ENCODE results near the gene RPL3.

Gene RPL3

DNA sequence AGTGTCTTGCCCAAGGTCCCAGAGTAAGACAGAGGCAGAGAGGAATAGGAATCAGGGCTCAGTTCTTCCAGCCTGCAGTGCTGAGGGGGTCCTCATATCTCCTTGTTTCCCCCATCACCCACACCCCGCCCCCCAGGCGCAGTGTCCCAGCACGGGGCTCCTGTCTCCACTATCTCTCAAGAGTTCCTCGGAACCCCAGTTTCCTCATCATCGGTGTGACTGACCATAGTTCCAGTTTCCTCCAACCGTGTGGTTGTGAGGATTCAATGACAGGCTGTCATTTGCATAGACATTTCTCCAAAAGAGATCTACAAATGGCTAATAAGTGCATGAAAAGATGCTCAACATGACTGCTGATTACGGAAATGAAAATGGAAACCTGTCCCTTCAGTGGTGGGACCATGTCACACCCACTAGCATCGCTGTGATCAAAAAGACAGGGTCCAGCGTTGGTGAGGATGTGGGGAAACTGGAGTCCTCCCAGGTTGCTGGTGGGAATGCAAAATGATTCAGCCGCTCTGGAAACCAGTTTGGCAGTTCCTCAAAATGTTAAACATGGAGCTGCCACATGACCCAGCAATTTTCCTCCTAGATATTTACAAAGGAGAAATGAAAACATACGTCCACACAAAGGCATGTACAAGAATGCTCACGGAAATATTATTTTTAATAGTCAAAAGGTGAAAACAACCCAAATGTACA is 42.8 kb downstream of the RPL3 start:
- no peak overlapping the region for H3K9ac ChIP-seq (ENCODE audit: low read depth, low read length)
- H3K4me3 ChIP-seq (ENCODE audit: low read length), result no peak overlapping the region
- H3K4me1 ChIP-seq (ENCODE audit: insufficient read depth, low read length), result 0 out of 2 replicates have a peak, but pooled peaks cover 4% of the 10 kb centered on the region
- H3K27me3 ChIP-seq (ENCODE audit: insufficient read depth, low read length), result no peaks in the 10 kb centered on the region
- H3K36me3 ChIP-seq (ENCODE audit: insufficient read depth, low read length), result no peaks in the 10 kb centered on the region
- H3K27ac ChIP-seq (ENCODE audit: low read depth, low read length), result no peak overlapping the region
- H3K9me3 ChIP-seq (ENCODE audit: insufficient read depth, low read depth, low read length), result peaks cover 7% of the 10 kb centered on the region; the same call in 1 of the 2 replicates
- 92% methylated on average over 12 of the region's 12 CpGs for WGBS

DNA sequence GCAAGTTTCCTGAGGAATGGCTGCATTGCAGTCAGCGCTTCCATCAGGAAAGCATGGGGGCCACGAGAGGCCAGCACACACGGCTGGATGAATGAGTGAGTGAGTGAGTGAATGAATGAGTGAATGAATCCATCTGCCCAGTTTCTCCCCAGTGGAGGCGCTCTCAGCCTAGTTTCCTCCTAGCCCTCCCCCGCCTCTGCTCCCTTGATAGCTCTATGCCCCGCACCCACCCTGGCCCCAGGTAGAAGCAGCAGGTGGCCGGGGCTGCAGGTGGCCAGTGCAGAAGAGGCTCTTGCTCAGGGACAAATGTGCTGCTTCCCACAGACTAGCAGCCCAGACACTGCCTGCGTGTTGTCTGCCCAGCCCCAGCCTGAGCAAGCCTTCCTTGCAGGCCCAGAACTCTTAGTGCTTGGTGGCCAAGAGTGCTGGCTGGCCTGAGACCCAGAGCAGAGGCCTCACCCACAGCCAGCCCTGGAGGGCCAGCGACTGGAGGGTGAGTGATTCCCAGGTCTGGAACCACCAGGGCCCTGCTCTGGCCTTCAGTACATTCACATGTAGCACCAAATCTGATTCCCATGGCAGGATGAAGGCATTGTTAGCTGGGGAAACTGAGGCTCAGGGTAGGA is 43.5 kb downstream of the RPL3 start:
- Histone ChIP-seq H3K27me3 (ENCODE audit: insufficient read depth, low read length) (no peaks in the 10 kb centered on the region), H3K27ac (ENCODE audit: low read depth, low read length) (no peak overlapping the region), H3K9me3 (ENCODE audit: insufficient read depth, low read depth, low read length) (peaks cover 7% of the 10 kb centered on the region; the same call in 1 of the 2 replicates), H3K9ac (ENCODE audit: low read depth, low read length) (no peak overlapping the region), H3K36me3 (ENCODE audit: insufficient read depth, low read length) (no peaks in the 10 kb centered on the region), H3K4me1 (ENCODE audit: insufficient read depth, low read length) (0 out of 2 replicates have a peak, but pooled peaks cover 4% of the 10 kb centered on the region), H3K4me3 (ENCODE audit: low read length) (no peak overlapping the region)
- WGBS, result 84% methylated on average over 9 of the region's 9 CpGs

DNA sequence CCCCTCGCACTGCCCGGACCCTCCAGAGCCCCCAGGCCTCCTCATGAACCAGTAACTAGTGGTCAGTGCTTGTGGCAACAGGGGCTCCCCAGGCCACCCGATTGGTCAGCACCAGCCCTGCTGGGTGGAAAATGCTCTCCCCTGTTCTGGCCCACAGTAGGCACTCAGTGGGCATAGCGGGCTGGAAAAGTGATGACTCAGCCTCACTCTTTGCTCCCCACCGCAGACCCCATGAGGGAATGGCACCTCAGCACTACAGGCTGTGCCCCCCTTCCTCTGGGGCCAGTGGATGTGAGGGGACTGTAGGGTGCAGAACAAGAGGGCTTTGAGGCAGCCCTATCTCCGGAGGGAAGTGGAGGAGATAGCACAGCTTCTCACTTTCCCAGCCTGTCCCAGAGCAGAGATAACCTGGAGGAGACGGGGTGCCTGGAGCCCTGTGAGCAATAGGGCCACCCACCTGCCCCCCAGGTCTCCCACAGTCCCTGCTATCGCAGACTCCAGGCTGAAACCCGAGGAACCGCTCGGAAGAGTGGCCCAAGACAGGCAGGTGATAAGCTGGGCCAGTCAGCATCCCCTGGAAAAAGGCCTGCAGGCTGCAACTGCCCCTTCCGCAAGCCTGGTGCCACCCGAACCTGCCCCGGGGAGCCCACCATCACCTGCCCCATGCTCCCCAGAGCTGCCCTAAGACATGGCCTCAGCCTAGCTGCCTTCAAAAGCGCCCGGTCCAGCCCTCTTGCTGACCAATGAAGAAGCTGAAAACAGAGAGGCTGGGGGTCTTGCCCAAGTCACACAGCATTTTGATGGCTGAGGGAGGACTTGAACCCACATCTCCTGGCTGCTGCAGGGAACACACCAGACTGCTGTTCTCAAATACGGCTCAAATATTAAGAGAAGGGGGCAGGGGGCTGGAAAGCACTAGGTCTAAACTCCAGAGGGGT is 45.2 kb downstream of the RPL3 start:
- H3K27ac ChIP-seq (ENCODE audit: low read depth, low read length), result no peak overlapping the region
- no peak overlapping the region for H3K9ac ChIP-seq (ENCODE audit: low read depth, low read length)
- H3K4me1 ChIP-seq (ENCODE audit: insufficient read depth, low read length), result 0 out of 2 replicates have a peak, but pooled peaks cover under 1% of the 10 kb centered on the region
- peaks cover 7% of the 10 kb centered on the region; the same call in 1 of the 2 replicates for H3K9me3 ChIP-seq (ENCODE audit: insufficient read depth, low read depth, low read length)
- 92% methylated on average over 17 of the region's 17 CpGs for WGBS
- H3K4me3 ChIP-seq (ENCODE audit: low read length), result no peak overlapping the region
- no peaks in the 10 kb centered on the region for H3K36me3 ChIP-seq (ENCODE audit: insufficient read depth, low read length)
- no peaks in the 10 kb centered on the region for H3K27me3 ChIP-seq (ENCODE audit: insufficient read depth, low read length)

DNA sequence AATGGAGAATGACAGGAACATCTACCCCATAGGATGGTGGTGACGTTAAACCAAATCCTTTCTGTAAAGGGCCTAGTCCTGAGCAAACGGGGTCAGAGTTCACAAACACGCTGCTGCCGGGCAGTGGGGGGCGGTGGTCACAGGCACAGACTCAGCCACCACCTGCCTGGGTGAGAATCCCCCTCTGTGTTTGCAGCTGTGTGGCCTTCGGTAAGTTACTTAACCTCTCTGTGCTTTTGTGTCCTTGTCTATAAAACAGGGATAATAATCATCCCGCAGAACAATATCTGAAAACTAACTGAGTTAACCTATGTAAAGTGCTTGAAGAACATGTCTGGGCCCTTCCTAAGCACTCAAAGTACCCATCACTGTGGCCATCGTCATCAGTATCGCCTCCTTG is 48.6 kb downstream of the RPL3 start:
- no peaks in the 10 kb centered on the region for H3K36me3 ChIP-seq (ENCODE audit: insufficient read depth, low read length)
- H3K4me3 ChIP-seq (ENCODE audit: low read length), result no peak overlapping the region
- 93% methylated on average over 9 of the region's 9 CpGs for WGBS
- H3K27ac ChIP-seq (ENCODE audit: low read depth, low read length), result no peak overlapping the region
- H3K9me3 ChIP-seq (ENCODE audit: insufficient read depth, low read depth, low read length), result no peaks in the 10 kb centered on the region
- H3K27me3 ChIP-seq (ENCODE audit: insufficient read depth, low read length), result no peaks in the 10 kb centered on the region
- H3K9ac ChIP-seq (ENCODE audit: low read depth, low read length), result no peak overlapping the region
- no peaks in the 10 kb centered on the region for H3K4me1 ChIP-seq (ENCODE audit: insufficient read depth, low read length)

DNA sequence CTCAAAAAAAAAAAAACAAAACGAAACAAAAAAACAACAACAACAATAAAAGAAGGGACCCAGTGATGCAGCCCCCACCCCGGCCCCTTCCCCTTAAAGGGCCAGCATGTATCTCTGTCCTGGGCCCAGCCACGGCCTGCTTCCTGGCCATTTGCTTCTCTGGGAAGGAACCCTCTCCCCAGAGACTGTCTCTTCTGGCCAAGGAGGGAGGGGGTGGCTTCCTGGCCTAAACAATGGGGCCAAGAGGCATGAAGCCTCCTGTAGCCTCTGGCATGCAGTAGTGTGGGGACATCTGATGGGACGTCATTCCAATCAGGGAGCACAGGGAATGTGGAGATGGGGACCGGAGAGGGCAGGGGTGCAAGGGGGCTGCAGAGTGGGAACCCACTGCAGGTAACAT is 49.1 kb downstream of the RPL3 start:
- H3K4me1 ChIP-seq (ENCODE audit: insufficient read depth, low read length), result no peaks in the 10 kb centered on the region
- WGBS, result 79% methylated on average over 5 of the region's 5 CpGs
- no peak overlapping the region for H3K9ac ChIP-seq (ENCODE audit: low read depth, low read length)
- no peaks in the 10 kb centered on the region for H3K27me3 ChIP-seq (ENCODE audit: insufficient read depth, low read length)
- H3K27ac ChIP-seq (ENCODE audit: low read depth, low read length), result no peak overlapping the region
- no peak overlapping the region for H3K4me3 ChIP-seq (ENCODE audit: low read length)
- no peaks in the 10 kb centered on the region for H3K9me3 ChIP-seq (ENCODE audit: insufficient read depth, low read depth, low read length)
- no peaks in the 10 kb centered on the region for H3K36me3 ChIP-seq (ENCODE audit: insufficient read depth, low read length)

DNA sequence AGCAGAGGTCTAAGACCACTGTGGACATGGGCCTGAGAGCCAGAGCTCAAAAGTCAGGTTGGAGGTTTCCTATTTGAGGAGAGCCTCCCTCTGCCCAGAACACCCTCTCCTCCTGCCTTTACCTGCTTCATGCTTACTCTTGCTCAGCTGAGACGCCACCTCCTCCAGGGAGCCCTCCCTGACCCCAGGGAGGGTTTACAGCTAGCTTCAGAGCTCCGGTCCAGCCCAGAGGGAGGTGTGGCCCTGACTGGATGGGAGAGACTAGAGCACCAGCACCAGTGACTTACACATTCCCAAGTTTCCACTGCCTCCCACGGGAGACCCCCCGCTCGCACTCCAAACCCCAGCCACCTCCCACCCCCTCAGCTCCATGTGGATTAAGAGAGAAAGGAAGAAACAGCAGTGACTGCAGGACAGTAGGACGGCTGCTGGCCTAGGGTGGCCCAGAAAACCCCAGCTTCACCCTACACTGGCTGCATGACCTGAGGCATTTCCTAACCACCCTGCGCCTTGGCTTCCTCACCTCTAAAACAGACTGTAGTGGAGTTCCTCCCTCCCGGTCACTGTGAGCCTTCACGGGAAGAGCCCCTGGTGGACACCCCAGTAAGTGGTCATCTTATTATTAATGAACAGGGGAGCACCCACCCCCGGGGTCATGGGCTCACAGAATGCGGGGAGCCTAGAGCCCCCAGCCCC is 50.2 kb downstream of the RPL3 start:
- Histone ChIP-seq H3K36me3 (ENCODE audit: insufficient read depth, low read length) (no peaks in the 10 kb centered on the region), H3K27ac (ENCODE audit: low read depth, low read length) (no peak overlapping the region), H3K9ac (ENCODE audit: low read depth, low read length) (no peak overlapping the region), H3K9me3 (ENCODE audit: insufficient read depth, low read depth, low read length) (no peaks in the 10 kb centered on the region), H3K27me3 (ENCODE audit: insufficient read depth, low read length) (no peaks in the 10 kb centered on the region), H3K4me1 (ENCODE audit: insufficient read depth, low read length) (no peaks in the 10 kb centered on the region), H3K4me3 (ENCODE audit: low read length) (no peak overlapping the region)
- WGBS, result 83% methylated on average over 11 of the region's 11 CpGs

DNA sequence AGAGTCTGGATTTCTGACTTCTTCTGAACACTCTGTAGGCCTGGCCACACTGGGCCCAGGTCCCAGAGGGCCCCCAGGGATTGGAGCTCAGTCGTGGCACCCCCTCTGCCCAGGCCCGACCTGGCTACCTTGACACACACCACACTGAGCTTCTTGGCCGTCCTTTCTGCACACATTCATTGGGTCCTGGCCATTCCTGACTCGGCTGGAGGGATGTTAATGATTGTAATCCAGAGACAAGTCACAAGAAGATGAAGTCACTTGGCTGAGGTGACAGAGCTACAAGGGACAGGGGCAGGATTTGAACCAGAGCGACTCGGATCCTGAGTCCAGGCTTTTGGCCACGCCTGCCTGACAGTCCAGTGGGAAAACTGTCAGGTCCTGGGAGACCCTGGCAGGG is 50.8 kb downstream of the RPL3 start:
- Histone ChIP-seq H3K36me3 (ENCODE audit: insufficient read depth, low read length) (no peaks in the 10 kb centered on the region), H3K4me1 (ENCODE audit: insufficient read depth, low read length) (no peaks in the 10 kb centered on the region), H3K9ac (ENCODE audit: low read depth, low read length) (no peak overlapping the region), H3K27me3 (ENCODE audit: insufficient read depth, low read length) (no peaks in the 10 kb centered on the region), H3K27ac (ENCODE audit: low read depth, low read length) (no peak overlapping the region), H3K4me3 (ENCODE audit: low read length) (no peak overlapping the region), H3K9me3 (ENCODE audit: insufficient read depth, low read depth, low read length) (no peaks in the 10 kb centered on the region)
- WGBS, result 84% methylated on average over 7 of the region's 7 CpGs

DNA sequence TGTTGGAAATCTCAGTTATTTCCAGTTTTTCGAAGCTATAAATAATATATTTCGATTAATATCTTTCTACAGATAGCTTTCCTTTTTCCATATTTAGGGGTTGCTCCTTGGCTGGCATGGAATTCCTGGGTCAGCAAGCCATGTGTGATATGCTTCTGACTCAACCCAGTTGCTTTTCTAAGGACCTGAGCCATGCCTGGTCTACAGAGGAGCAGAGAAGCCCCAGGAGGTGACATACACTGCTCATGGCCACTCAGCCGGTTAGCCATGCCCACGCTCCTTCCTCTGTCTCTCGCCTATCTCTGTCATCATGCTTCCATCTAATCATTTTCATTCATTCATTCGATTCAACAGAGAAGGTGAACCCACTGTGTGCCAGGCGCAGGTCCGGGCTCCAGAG is 51.4 kb downstream of the RPL3 start:
- 93% methylated on average over 8 of the region's 8 CpGs for WGBS
- Histone ChIP-seq H3K4me3 (ENCODE audit: low read length) (no peak overlapping the region), H3K36me3 (ENCODE audit: insufficient read depth, low read length) (no peaks in the 10 kb centered on the region), H3K27me3 (ENCODE audit: insufficient read depth, low read length) (no peaks in the 10 kb centered on the region), H3K9me3 (ENCODE audit: insufficient read depth, low read depth, low read length) (no peaks in the 10 kb centered on the region), H3K4me1 (ENCODE audit: insufficient read depth, low read length) (no peaks in the 10 kb centered on the region), H3K9ac (ENCODE audit: low read depth, low read length) (no peak overlapping the region), H3K27ac (ENCODE audit: low read depth, low read length) (no peak overlapping the region)

DNA sequence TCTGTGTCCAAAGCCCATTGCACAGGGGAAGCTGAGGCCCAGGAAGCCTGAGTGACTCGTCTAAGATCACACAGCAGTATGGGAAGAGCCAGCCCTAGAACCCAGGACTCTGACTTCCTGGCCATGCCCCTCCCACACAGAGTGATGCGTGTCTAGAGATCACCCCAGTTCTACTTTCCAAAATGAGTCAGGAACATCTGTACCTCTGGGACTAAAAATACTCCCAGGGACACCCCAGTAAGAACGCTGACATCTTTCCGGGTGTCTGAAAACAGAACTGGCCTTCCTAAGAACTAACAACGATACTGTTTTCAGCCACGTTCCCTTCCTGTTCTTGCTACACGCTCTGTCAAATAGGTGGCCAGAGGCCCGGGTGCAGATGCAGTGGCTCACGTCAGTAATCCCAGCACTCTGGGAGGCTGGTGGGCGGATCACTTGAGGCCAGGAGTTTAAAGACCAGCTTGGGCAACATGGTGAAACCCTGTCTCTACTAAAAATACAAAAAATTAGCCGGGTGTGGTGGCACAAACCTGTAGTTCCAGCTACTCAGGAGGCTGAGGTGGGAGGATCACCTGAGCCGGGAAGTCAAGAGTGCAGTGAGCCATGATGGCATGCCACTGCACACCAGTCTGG is 52.9 kb downstream of the RPL3 start:
- Histone ChIP-seq H3K4me1 (ENCODE audit: insufficient read depth, low read length) (no peaks in the 10 kb centered on the region), H3K27me3 (ENCODE audit: insufficient read depth, low read length) (no peaks in the 10 kb centered on the region), H3K4me3 (ENCODE audit: low read length) (no peak overlapping the region), H3K27ac (ENCODE audit: low read depth, low read length) (no peak overlapping the region), H3K9me3 (ENCODE audit: insufficient read depth, low read depth, low read length) (no peaks in the 10 kb centered on the region), H3K9ac (ENCODE audit: low read depth, low read length) (no peak overlapping the region), H3K36me3 (ENCODE audit: insufficient read depth, low read length) (no peaks in the 10 kb centered on the region)
- 82% methylated on average over 12 of the region's 12 CpGs for WGBS

DNA sequence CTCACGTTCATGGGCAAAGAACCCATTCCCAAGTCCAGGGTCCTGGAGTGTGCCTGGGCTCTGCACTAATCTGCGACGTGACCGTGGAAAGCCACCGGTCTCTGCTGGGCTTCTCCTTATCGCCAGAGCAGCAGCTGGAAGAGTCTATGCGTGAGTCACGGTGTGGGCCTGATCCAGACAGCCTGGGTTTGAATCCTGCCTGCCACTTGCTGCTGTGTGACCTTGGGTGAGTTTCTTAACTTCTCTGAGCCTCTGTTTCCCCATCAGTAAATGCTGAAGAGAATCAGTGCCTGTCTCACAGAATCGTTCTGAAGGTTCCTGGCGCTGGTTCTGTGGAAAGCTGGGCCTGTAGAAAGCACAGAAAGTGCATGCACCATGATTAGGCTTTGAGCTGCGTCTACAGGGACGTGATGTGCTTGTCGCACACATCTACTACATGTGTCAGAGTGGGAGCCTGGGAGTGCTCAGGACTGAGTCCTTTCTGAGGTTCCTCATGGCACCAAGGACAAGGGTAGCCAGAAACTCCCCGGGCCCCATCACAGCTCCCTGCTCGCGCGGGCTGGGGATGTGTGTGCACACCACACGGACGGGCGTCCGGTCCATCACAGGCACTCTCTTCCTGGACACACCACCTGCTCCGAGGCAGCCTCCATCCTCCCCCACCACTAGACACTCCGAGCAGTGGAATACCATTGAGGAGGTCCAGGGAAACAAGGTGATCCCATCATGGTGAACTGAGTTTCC is 54.1 kb downstream of the RPL3 start:
- 93% methylated on average over 23 of the region's 23 CpGs for WGBS
- H3K4me3 ChIP-seq (ENCODE audit: low read length), result no peak overlapping the region
- no peak overlapping the region for H3K27ac ChIP-seq (ENCODE audit: low read depth, low read length)
- H3K9me3 ChIP-seq (ENCODE audit: insufficient read depth, low read depth, low read length), result no peaks in the 10 kb centered on the region
- H3K4me1 ChIP-seq (ENCODE audit: insufficient read depth, low read length), result no peaks in the 10 kb centered on the region
- H3K36me3 ChIP-seq (ENCODE audit: insufficient read depth, low read length), result no peaks in the 10 kb centered on the region
- no peak overlapping the region for H3K9ac ChIP-seq (ENCODE audit: low read depth, low read length)
- H3K27me3 ChIP-seq (ENCODE audit: insufficient read depth, low read length), result no peaks in the 10 kb centered on the region
